ENCODE results near the gene LTA. TPM values are rescaled to one million over a fixed set of nuclear protein-coding genes. Genes with fewer than 3 reads are reported as not detected.

Gene LTA
- total and polyA plus RNA-seq, 10 donors: 2.4 to 14.4 (median 5.7) TPM

DNA sequence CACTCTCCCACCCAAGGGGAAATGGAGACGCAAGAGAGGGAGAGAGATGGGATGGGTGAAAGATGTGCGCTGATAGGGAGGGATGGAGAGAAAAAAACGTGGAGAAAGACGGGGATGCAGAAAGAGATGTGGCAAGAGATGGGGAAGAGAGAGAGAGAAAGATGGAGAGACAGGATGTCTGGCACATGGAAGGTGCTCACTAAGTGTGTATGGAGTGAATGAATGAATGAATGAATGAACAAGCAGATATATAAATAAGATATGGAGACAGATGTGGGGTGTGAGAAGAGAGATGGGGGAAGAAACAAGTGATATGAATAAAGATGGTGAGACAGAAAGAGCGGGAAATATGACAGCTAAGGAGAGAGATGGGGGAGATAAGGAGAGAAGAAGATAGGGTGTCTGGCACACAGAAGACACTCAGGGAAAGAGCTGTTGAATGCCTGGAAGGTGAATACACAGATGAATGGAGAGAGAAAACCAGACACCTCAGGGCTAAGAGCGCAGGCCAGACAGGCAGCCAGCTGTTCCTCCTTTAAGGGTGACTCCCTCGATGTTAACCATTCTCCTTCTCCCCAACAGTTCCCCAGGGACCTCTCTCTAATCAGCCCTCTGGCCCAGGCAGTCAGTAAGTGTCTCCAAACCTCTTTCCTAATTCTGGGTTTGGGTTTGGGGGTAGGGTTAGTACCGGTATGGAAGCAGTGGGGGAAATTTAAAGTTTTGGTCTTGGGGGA, 4.0 kb downstream of the LTA start:
- H3K36me3 ChIP-seq: peaks cover 0 to 22% (median 1%) of the 10 kb centered on the region in 6 donors
- peak overlapping the region; percentile 75 to 98 (median 86) for H3K27ac ChIP-seq
- peak overlapping the region; percentile 58 to 97 (median 64) for H3K4me3 ChIP-seq
- intact Hi-C loops (cut with DNase I; ENCODE audit: low total_unique reads): no loop called here
- TF ChIP-seq POLR2AphosphoS5 (IDR thresholded peaks at IDR 0.05) (no peak), POLR2A (IDR thresholded peaks at IDR 0.05) (no peak)
- TF ChIP-seq, protein P1, sequence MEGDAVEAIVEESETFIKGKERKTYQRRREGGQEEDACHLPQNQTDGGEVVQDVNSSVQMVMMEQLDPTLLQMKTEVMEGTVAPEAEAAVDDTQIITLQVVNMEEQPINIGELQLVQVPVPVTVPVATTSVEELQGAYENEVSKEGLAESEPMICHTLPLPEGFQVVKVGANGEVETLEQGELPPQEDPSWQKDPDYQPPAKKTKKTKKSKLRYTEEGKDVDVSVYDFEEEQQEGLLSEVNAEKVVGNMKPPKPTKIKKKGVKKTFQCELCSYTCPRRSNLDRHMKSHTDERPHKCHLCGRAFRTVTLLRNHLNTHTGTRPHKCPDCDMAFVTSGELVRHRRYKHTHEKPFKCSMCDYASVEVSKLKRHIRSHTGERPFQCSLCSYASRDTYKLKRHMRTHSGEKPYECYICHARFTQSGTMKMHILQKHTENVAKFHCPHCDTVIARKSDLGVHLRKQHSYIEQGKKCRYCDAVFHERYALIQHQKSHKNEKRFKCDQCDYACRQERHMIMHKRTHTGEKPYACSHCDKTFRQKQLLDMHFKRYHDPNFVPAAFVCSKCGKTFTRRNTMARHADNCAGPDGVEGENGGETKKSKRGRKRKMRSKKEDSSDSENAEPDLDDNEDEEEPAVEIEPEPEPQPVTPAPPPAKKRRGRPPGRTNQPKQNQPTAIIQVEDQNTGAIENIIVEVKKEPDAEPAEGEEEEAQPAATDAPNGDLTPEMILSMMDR (IDR thresholded peaks at IDR 0.05 in 8 of 11, conservative IDR thresholded peaks at IDR 0.05 in 3 of 11): no peak
- 40 to 56% (median 52%) methylated on average over 8 of the region's 8 CpGs for WGBS, 5 donors
- H3K9me3 ChIP-seq: no peaks in the 10 kb centered on the region
- no peaks in the 10 kb centered on the region for H3K27me3 ChIP-seq (replicated peaks in 1 of 7)
- H3K4me1 ChIP-seq: peaks cover 35 to 97% (median 84%) of the 10 kb centered on the region in 6 donors
- DNase-seq: no peak

DNA sequence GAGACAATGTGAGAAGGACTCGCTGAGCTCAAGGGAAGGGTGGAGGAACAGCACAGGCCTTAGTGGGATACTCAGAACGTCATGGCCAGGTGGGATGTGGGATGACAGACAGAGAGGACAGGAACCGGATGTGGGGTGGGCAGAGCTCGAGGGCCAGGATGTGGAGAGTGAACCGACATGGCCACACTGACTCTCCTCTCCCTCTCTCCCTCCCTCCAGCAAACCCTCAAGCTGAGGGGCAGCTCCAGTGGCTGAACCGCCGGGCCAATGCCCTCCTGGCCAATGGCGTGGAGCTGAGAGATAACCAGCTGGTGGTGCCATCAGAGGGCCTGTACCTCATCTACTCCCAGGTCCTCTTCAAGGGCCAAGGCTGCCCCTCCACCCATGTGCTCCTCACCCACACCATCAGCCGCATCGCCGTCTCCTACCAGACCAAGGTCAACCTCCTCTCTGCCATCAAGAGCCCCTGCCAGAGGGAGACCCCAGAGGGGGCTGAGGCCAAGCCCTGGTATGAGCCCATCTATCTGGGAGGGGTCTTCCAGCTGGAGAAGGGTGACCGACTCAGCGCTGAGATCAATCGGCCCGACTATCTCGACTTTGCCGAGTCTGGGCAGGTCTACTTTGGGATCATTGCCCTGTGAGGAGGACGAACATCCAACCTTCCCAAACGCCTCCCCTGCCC, 4.9 kb downstream of the LTA start:
- Histone ChIP-seq H3K4me1 (peaks cover 35 to 94% (median 80%) of the 10 kb centered on the region in 6 donors), H3K9me3 (no peaks in the 10 kb centered on the region), H3K27ac (peak overlapping the region in 7 of 8 donors; percentile 36 to 98 (median 91)), H3K4me3 (peak overlapping the region; percentile 58 to 97 (median 64)), H3K36me3 (peaks cover 0 to 22% (median 1%) of the 10 kb centered on the region in 6 donors), H3K27me3 (replicated peaks in 1 of 7) (no peaks in the 10 kb centered on the region)
- DNase-seq: peak; percentile 88
- intact Hi-C loops (cut with DNase I; ENCODE audit: low total_unique reads): no loop called here
- TF ChIP-seq POLR2A (IDR thresholded peaks at IDR 0.05): no peak
- peak; percentile 61 to 80 (median 72) for TF ChIP-seq POLR2AphosphoS5 (IDR thresholded peaks at IDR 0.05)
- TF ChIP-seq, protein P1 (IDR thresholded peaks at IDR 0.05 in 8 of 11, conservative IDR thresholded peaks at IDR 0.05 in 3 of 11): no peak
- 67 to 79% (median 70%) methylated on average over 19 of the region's 19 CpGs for WGBS, 5 donors

DNA sequence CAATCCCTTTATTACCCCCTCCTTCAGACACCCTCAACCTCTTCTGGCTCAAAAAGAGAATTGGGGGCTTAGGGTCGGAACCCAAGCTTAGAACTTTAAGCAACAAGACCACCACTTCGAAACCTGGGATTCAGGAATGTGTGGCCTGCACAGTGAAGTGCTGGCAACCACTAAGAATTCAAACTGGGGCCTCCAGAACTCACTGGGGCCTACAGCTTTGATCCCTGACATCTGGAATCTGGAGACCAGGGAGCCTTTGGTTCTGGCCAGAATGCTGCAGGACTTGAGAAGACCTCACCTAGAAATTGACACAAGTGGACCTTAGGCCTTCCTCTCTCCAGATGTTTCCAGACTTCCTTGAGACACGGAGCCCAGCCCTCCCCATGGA, 5.5 kb downstream of the LTA start:
- peak; percentile 30 for DNase-seq
- H3K27ac ChIP-seq: peak overlapping the region in 7 of 8 donors; percentile 36 to 98 (median 91)
- peak overlapping the region in 7 of 8 donors; percentile 58 to 97 (median 65) for H3K4me3 ChIP-seq
- no peak for TF ChIP-seq POLR2A (IDR thresholded peaks at IDR 0.05)
- no peak for TF ChIP-seq POLR2AphosphoS5 (IDR thresholded peaks at IDR 0.05)
- TF ChIP-seq, protein P1 (IDR thresholded peaks at IDR 0.05 in 8 of 11, conservative IDR thresholded peaks at IDR 0.05 in 3 of 11): no peak
- WGBS, 5 donors: 75 to 86% (median 84%) methylated on average over 3 of the region's 3 CpGs
- no peaks in the 10 kb centered on the region for H3K9me3 ChIP-seq
- H3K27me3 ChIP-seq (replicated peaks in 1 of 7): no peaks in the 10 kb centered on the region
- intact Hi-C loops (cut with DNase I; ENCODE audit: low total_unique reads): no loop called here
- H3K4me1 ChIP-seq: peaks cover 40 to 94% (median 85%) of the 10 kb centered on the region in 6 donors
- peaks cover 0 to 22% (median 1%) of the 10 kb centered on the region in 6 donors for H3K36me3 ChIP-seq

Data from spleen (tissue), 11 donors.